Activated CD8-positive, alpha-beta T cell treated with anti-CD3 and anti-CD28 coated beads for 36 hours (primary cell): ENCODE results near the gene ZC2HC1B. TPM values are rescaled to one million over a fixed set of nuclear protein-coding genes. Genes with fewer than 3 reads are reported as not detected.
"Not testable (repeated sequence)": the region's sequence is repeated elsewhere in the genome, so short reads cannot be mapped to it uniquely, and the experiment has no call there.

Experiments used
- ATAC-seq: fragments of 200-7000 bp; cut with Tn5 transposase; one replicate; pipeline ENCODE4 v1.10.0; 2021; ENCODE audit warnings: mild to moderate bottlenecking, moderate library complexity
- CTCF ChIA-PET: fragments of 350-600 bp; sonication (Branson Sonifier 250); formaldehyde crosslinking; loops from one replicate; lab custom pipeline; 2021; ENCODE audit warnings: antibody characterized with exemption; lab: Charles Lee
- POLR2A ChIA-PET: fragments of 350-600 bp; sonication (Branson Sonifier 250); formaldehyde crosslinking; loops from one replicate; lab custom pipeline; 2021; ENCODE audit warnings: antibody characterized with exemption; lab: Charles Lee
- DNase-seq: peaks from one replicate; pipeline ENCODE4 v3.0.0-alpha.2; 2020
- H3K27ac Mint-ChIP-seq: one replicate; pipeline ENCODE4 v1.8.0; 2021; ENCODE audit warnings: mild to moderate bottlenecking, mixed read lengths
- H3K27me3 Mint-ChIP-seq: one replicate; pipeline ENCODE4 v1.8.0; 2021; ENCODE audit warnings: mixed read lengths
- H3K36me3 Mint-ChIP-seq: one replicate; pipeline ENCODE4 v1.8.0; 2021; ENCODE audit warnings: low read depth, mixed read lengths
- H3K4me1 Mint-ChIP-seq: one replicate; pipeline ENCODE4 v1.8.0; 2021; ENCODE audit warnings: low read depth, mixed read lengths
- H3K4me3 Mint-ChIP-seq: one replicate; pipeline ENCODE4 v1.8.0; 2021; ENCODE audit warnings: mild to moderate bottlenecking, moderate library complexity, mixed read lengths
- H3K9me3 Mint-ChIP-seq: one replicate; pipeline ENCODE4 v1.8.0; 2021; ENCODE audit warnings: mixed read lengths
- intact Hi-C: fragments of 100-400 bp; cut with micrococcal nuclease; formaldehyde crosslinking; loops from one replicate; pipeline ENCODE4 v1.10.0; 2022
- total RNA-seq, 2 experiments: library from RNA; stranded (reverse); gene quantifications; one replicate each; pipeline ENCODE4 v1.2.3, GENCODE V29; 2021
- TF ChIP-seq, protein P1 (sequence below): fragments of 200-600 bp; IDR thresholded peaks from one replicate; pipeline ENCODE4 v1.8.0; 2022; ENCODE audit warnings: antibody characterized with exemption, mild to moderate bottlenecking

ZC2HC1B gene
- total RNA-seq, 2 experiments from 2014 or later = not detected

DNA sequence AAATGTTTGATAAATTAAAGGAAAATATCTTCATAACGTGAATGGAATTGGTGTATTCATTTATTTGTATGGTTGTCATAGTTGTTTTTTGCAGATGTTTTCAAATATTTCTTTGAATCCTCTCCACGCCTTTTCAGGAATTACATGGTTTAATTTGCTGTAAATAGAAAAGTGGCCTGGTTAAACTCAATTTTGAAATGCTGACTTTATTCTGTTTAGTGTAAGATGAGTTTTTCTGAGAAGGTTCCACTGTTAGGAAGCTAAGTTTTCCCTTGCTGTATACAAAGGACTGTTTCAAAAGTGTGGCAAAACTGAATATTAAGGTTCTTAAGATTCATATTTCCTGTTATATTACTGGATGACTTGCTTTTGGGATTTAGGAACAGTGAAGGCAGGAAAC lies 503 bp upstream of the ZC2HC1B start:
- H3K36me3 Mint-ChIP-seq = peaks cover 56% of the 10 kb centered on the region
- TF ChIP-seq, protein P1, sequence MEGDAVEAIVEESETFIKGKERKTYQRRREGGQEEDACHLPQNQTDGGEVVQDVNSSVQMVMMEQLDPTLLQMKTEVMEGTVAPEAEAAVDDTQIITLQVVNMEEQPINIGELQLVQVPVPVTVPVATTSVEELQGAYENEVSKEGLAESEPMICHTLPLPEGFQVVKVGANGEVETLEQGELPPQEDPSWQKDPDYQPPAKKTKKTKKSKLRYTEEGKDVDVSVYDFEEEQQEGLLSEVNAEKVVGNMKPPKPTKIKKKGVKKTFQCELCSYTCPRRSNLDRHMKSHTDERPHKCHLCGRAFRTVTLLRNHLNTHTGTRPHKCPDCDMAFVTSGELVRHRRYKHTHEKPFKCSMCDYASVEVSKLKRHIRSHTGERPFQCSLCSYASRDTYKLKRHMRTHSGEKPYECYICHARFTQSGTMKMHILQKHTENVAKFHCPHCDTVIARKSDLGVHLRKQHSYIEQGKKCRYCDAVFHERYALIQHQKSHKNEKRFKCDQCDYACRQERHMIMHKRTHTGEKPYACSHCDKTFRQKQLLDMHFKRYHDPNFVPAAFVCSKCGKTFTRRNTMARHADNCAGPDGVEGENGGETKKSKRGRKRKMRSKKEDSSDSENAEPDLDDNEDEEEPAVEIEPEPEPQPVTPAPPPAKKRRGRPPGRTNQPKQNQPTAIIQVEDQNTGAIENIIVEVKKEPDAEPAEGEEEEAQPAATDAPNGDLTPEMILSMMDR = no peak
- no peak overlapping the region for H3K27ac Mint-ChIP-seq
- H3K27me3 Mint-ChIP-seq = no peaks in the 10 kb centered on the region
- ATAC-seq = no peak
- ChIA-PET POLR2A (no interaction called here), CTCF (interaction anchor here (0.8 to 1.3 kb wide), 3 partner anchors 78 to 150 kb away, joined by 3 to 4 read pairs (median 3); no protein-coding TSS in a partner anchor)
- H3K9me3 Mint-ChIP-seq = peaks cover 2% of the 10 kb centered on the region
- H3K4me1 Mint-ChIP-seq = no peaks in the 10 kb centered on the region
- no peak overlapping the region for H3K4me3 Mint-ChIP-seq
- no peak for DNase-seq
- intact Hi-C loops = no loop called here

DNA sequence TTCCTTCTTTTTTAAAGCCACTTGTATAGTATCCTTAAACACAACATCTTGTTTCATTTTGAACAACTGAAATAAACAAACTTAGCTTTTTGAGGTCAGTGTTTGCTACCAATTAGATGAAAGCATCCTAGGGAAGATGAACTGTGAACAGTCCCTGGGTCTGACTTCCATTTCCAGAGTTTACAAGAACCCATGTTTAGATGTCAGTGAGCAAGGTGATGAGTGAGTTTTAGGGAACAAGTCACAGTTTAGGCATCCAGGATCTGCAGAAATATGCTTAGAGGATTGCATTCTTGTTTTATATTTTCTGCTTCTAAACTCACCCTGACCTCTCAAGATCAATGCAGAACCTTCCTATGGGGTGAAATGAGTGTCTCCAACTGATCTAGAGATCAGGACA lies 3.0 kb downstream of the ZC2HC1B start:
- peaks cover 3% of the 10 kb centered on the region for H3K9me3 Mint-ChIP-seq
- ChIA-PET CTCF (no interaction called here), POLR2A (interaction anchor here (0.7 kb wide), 1 partner anchor 9 kb away, joined by 3 read pairs; no protein-coding TSS in a partner anchor)
- H3K36me3 Mint-ChIP-seq = peaks cover 32% of the 10 kb centered on the region
- no peaks in the 10 kb centered on the region for H3K27me3 Mint-ChIP-seq
- no peak overlapping the region for H3K27ac Mint-ChIP-seq
- no peak for DNase-seq
- TF ChIP-seq, protein P1 = no peak
- ATAC-seq = no peak
- H3K4me1 Mint-ChIP-seq = no peaks in the 10 kb centered on the region
- H3K4me3 Mint-ChIP-seq = no peak overlapping the region
- intact Hi-C loops = no loop called here

DNA sequence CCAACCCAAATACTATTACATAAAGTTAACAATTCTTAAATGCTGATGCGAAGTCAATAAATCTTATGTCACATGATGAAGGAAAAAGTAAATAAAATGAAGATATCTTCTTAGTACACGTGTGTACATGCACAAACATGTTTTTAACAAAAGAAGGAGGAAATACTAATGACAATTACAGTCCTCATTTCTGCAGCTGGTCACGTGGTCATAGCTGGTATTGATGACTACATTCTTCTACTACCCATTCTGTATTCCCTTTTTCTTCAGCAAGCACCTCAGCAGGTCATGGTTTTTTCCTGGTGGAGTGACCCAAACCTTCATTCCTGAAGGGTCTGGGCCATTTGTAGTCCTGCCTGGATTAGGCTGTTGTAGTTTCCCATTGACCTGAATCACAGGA lies 4.5 kb downstream of the ZC2HC1B start:
- CTCF ChIA-PET, ATAC-seq, H3K27me3 Mint-ChIP-seq, POLR2A ChIA-PET, H3K9me3 Mint-ChIP-seq, H3K27ac Mint-ChIP-seq, DNase-seq, H3K4me1 Mint-ChIP-seq, H3K4me3 Mint-ChIP-seq, intact Hi-C loops: not testable (repeated sequence)
- H3K36me3 Mint-ChIP-seq = peaks cover 20% of the 10 kb centered on the region

DNA sequence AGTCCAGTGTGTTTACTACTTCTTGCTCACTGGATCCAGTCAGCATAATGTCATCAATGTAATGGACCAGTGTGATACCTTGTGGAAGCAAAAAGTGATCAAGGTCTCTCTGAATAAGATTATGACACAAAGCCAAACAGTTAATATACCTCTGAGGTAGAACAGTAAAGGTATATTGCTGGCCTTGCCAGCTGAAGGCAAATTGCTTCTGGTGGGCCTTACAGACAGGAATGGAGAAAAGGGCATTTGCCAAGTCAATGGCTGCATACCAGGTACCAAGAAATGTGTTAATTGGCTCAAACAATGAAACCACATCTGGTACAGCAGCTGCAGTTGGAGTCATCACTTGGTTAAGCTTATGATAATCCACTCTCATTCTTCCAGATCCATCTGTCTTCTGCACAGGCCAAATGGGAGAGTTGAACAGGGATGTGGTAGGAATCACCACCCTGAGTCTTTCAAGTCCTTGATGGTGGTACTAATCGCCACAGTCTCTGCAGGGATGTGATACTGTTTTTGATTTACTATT lies 7.0 kb downstream of the ZC2HC1B start:
- intact Hi-C loops, ATAC-seq, CTCF ChIA-PET, POLR2A ChIA-PET, H3K36me3 Mint-ChIP-seq, H3K27ac Mint-ChIP-seq, H3K4me3 Mint-ChIP-seq, H3K4me1 Mint-ChIP-seq, DNase-seq, H3K27me3 Mint-ChIP-seq: not testable (repeated sequence)
- H3K9me3 Mint-ChIP-seq = peaks cover 13% of the 10 kb centered on the region

DNA sequence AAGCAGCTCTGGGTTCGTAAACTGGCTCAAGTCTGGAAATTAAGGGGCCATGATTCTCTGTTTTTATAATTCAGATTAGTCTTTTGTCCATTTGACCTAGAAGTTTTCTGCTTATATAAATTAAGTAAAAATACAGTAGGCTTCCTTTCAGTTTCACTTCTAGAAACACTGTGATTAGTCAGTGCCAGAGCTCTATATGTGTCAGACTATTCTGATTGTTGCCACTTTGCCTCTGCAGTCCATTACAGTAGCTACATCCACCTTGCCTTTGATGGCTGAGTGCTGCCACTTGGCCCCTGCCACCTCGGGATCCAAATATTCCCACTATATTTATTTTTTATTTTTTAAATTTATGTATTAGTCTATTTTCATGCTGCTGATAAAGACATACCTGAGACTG lies 7.9 kb downstream of the ZC2HC1B start:
- Mint-ChIP-seq H3K27me3 (no peaks in the 10 kb centered on the region), H3K4me1 (peaks cover 6% of the 10 kb centered on the region), H3K27ac (no peak overlapping the region), H3K4me3 (no peak overlapping the region), H3K36me3 (peaks cover 4% of the 10 kb centered on the region), H3K9me3 (peaks cover 13% of the 10 kb centered on the region)
- peak; percentile 6 for DNase-seq
- ChIA-PET CTCF (interaction anchor here (1.4 kb wide), 1 partner anchor 9 kb away, joined by 3 read pairs; no protein-coding TSS in a partner anchor), POLR2A (no interaction called here)
- ATAC-seq = peak; percentile 90
- intact Hi-C loops = no loop called here
- TF ChIP-seq, protein P1 = no peak

DNA sequence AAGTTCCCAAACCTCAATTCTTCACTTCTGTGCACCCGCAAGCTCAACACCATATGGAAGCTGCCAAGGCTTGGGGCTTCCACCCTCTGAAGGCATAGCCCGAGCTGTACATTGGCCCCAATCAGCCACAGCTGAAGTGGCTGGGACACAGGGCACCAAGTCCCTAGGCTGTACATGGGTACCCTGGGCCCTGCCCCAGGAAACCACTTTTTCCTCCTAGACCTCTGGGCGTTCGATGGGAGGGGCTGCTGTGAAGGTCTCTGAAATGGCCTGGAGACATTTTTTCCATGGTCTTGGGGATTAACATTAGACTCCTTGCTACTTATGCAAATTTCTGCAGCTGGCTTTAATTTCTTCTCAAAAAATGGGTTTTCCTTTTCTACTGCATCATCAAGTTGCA lies 9.3 kb downstream of the ZC2HC1B start:
- H3K27ac Mint-ChIP-seq, DNase-seq, intact Hi-C loops, ATAC-seq, H3K36me3 Mint-ChIP-seq, H3K4me1 Mint-ChIP-seq, H3K27me3 Mint-ChIP-seq, H3K4me3 Mint-ChIP-seq: not testable (repeated sequence)
- peaks cover 11% of the 10 kb centered on the region for H3K9me3 Mint-ChIP-seq
- CTCF ChIA-PET = interaction anchor here (1.2 to 1.4 kb wide), 2 partner anchors 11 to 66 kb away, joined by 3 to 4 read pairs; no protein-coding TSS in a partner anchor
- POLR2A ChIA-PET = interaction anchor here (0.7 kb wide), 1 partner anchor 18 kb away, joined by 3 read pairs; no protein-coding TSS in a partner anchor

DNA sequence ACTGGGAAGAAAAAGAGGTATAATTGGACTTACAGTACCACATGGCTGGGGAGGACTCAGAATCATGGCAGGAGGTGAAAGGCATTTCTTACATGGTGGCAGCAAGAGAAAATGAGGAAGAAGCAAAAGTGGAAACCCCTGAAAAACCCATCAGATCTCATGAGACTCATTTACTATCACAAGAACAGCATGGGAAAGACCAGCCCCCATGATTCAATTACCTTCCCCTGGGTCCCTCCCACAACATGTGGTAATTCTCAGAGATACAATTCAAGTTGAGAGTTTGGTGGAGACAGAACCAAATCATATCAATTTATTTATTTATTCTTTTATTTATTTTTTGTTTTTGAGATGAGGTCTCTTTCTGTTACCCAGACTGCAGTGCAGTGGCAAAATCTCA lies 10.2 kb downstream of the ZC2HC1B start:
- DNase-seq, H3K27me3 Mint-ChIP-seq, H3K36me3 Mint-ChIP-seq, H3K27ac Mint-ChIP-seq, H3K4me3 Mint-ChIP-seq, POLR2A ChIA-PET, H3K4me1 Mint-ChIP-seq, ATAC-seq, CTCF ChIA-PET, intact Hi-C loops: not testable (repeated sequence)
- peaks cover 15% of the 10 kb centered on the region for H3K9me3 Mint-ChIP-seq
